Upper lobe of left lung (tissue), 6 donors: ENCODE measurements around the gene TSSK1B. TPM values are rescaled to one million over a fixed set of nuclear protein-coding genes. Genes with fewer than 3 reads are reported as not detected.

Source experiments
- ATAC-seq, 2 donors: fragments of 200-7000 bp; cut with Tn5 transposase; one replicate each; pipeline ENCODE4 v1.9.1; 2022; ENCODE audit warnings: mild to moderate bottlenecking in 2 of 2, moderate library complexity in 2 of 2; ENCODE audit not compliant: low FRiP score in 2 of 2
- DNase-seq, 2 donors: peaks; one replicate each; pipeline ENCODE4 v3.0.0-alpha.2; 2019 to 2020
- H3K27ac ChIP-seq, 4 donors: fragments of 200-600 bp; sonication (generic); one replicate each; pipeline ENCODE4 v1.5.1; 2016 to 2019
- H3K27me3 ChIP-seq, 4 donors: fragments of 200-600 bp; sonication (generic); one replicate each; pipeline ENCODE4 v1.5.1; 2017 to 2019
- H3K36me3 ChIP-seq, 4 donors: fragments of 200-600 bp; sonication (generic); one replicate each; pipeline ENCODE4 v1.5.1; 2016 to 2019
- H3K4me1 ChIP-seq, 4 donors: fragments of 200-600 bp; sonication (generic); one replicate each; pipeline ENCODE4 v1.5.1; 2018 to 2019
- H3K4me3 ChIP-seq, 4 donors: fragments of 200-600 bp; sonication (generic); one replicate each; pipeline ENCODE4 v1.5.1; 2017 to 2019; ENCODE audit warnings: mild to moderate bottlenecking in 2 of 4, moderate library complexity in 1 of 4
- H3K9me3 ChIP-seq, 4 donors: fragments of 200-600 bp; sonication (generic); one replicate each; pipeline ENCODE4 v1.5.1; 2018 to 2019
- EP300 ChIP-seq, 4 donors: sonication (generic); formaldehyde crosslinking; IDR thresholded peaks; one replicate each; pipeline ENCODE4 v1.5.1; 2017; ENCODE audit warnings: antibody characterized with exemption in 4 of 4, control low read depth in 2 of 4
- POLR2A ChIP-seq, 4 donors: fragments of 450-650 bp; IDR thresholded peaks; one replicate each; pipeline ENCODE4 v1.5.1; 2016 to 2017; ENCODE audit warnings: antibody characterized with exemption in 4 of 4, mild to moderate bottlenecking in 2 of 4
- POLR2AphosphoS5 ChIP-seq, 2 donors: sonication (generic); formaldehyde crosslinking; IDR thresholded peaks; one replicate each; pipeline ENCODE4 v1.5.1; 2017; ENCODE audit warnings: antibody characterized with exemption in 2 of 2
- WGBS, 2 donors: methylation state at CpG; one replicate each; pipeline ENCODE4 v1.1.5; 2017 to 2018; 5-methylcytosine and 5-hydroxymethylcytosine counted together
- total RNA-seq, 6 donors: library from RNA; depleted of rRNA in 4 of 6; stranded (reverse); fragments of >200 nt in 4 of 6; gene quantifications; one replicate each; pipeline versions ENCODE4 v1.1.0 to v1.2.1, GENCODE V29; 2016 to 2021
- TF ChIP-seq, protein P1 (sequence below), 6 experiments: fragments of 450-650 bp in 4 of 6; fragments of 200-600 bp in 2 of 6; sonication (generic) in 2 of 6; IDR thresholded peaks; one replicate each; pipeline ENCODE4 v1.5.1; 2016 to 2019; ENCODE audit warnings: antibody characterized with exemption in 6 of 6
- donor health status: DM: no; HTN: no; CAD: no; lungs with moderate emphysema.
- donor health status: DM: no; HTN: yes; CAD: no; lungs with severe emphysema.

The TSSK1B gene
- total RNA-seq, 6 donors from 2014 or later, result 0.09 to 0.30 (median 0.15) TPM; not detected in 3

GRCh38 chr5:113452941-113453340, 18.2 kb upstream of the TSSK1B start:
- DNase-seq, result no peak
- WGBS, 2 donors, result 85 to 91% methylated on average over 6 of the region's 6 CpGs
- no peak for ATAC-seq

GRCh38 chr5:113451797-113452196, 17.0 kb upstream of the TSSK1B start:
- DNase-seq (no peak), ATAC-seq (no peak)
- WGBS, 2 donors, result 74 to 92% methylated on average over 2 of the region's 2 CpGs
- H3K4me3 ChIP-seq, result no peak overlapping the region
- H3K4me1 ChIP-seq, result no peaks in the 10 kb centered on the region
- no peak overlapping the region for H3K27ac ChIP-seq
- no peaks in the 10 kb centered on the region for H3K36me3 ChIP-seq
- TF ChIP-seq, protein P1, sequence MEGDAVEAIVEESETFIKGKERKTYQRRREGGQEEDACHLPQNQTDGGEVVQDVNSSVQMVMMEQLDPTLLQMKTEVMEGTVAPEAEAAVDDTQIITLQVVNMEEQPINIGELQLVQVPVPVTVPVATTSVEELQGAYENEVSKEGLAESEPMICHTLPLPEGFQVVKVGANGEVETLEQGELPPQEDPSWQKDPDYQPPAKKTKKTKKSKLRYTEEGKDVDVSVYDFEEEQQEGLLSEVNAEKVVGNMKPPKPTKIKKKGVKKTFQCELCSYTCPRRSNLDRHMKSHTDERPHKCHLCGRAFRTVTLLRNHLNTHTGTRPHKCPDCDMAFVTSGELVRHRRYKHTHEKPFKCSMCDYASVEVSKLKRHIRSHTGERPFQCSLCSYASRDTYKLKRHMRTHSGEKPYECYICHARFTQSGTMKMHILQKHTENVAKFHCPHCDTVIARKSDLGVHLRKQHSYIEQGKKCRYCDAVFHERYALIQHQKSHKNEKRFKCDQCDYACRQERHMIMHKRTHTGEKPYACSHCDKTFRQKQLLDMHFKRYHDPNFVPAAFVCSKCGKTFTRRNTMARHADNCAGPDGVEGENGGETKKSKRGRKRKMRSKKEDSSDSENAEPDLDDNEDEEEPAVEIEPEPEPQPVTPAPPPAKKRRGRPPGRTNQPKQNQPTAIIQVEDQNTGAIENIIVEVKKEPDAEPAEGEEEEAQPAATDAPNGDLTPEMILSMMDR (IDR thresholded peaks at IDR 0.05), result no peak
- TF ChIP-seq POLR2AphosphoS5 (IDR thresholded peaks at IDR 0.05) (no peak), EP300 (IDR thresholded peaks at IDR 0.05) (no peak), POLR2A (IDR thresholded peaks at IDR 0.05) (no peak)
- H3K9me3 ChIP-seq, result no peaks in the 10 kb centered on the region
- H3K27me3 ChIP-seq, result no peaks in the 10 kb centered on the region

More at GRCh38 chr5:113452941-113453340, 18.2 kb upstream of the TSSK1B start:
- no peaks in the 10 kb centered on the region for H3K27me3 ChIP-seq
- TF ChIP-seq POLR2A (IDR thresholded peaks at IDR 0.05) (no peak), EP300 (IDR thresholded peaks at IDR 0.05) (no peak), POLR2AphosphoS5 (IDR thresholded peaks at IDR 0.05) (no peak)
- TF ChIP-seq, protein P1 (IDR thresholded peaks at IDR 0.05), result no peak
- no peaks in the 10 kb centered on the region for H3K4me1 ChIP-seq
- H3K9me3 ChIP-seq, result no peaks in the 10 kb centered on the region
- no peaks in the 10 kb centered on the region for H3K36me3 ChIP-seq
- H3K27ac ChIP-seq, result no peak overlapping the region
- H3K4me3 ChIP-seq, result no peak overlapping the region

DNA sequence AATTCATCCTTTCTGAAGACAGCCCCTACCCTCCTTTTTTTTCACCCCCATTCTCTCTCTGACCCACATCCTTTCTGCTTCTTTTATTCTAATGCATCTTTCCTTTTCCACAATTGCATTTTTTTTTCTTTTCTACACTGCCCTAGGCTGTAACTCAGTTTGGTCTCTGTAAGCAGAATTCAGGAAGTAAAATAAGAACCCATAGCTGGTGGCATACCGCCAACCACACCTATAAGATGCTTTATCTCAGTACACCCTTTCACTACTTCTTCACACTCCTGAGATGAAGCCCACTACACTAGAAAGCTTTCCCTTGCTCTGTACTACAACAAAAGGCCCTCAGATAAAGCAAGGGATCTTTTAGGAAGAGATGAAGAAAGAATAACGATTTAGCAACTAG, 16.1 kb upstream of the TSSK1B start:
- Histone ChIP-seq H3K4me1 (no peaks in the 10 kb centered on the region), H3K4me3 (no peak overlapping the region), H3K9me3 (peaks cover 0 to under 1% (median 0%) of the 10 kb centered on the region in 4 donors), H3K36me3 (no peaks in the 10 kb centered on the region), H3K27me3 (no peaks in the 10 kb centered on the region), H3K27ac (no peak overlapping the region)
- no peak for TF ChIP-seq EP300 (IDR thresholded peaks at IDR 0.05)
- TF ChIP-seq, protein P1 (IDR thresholded peaks at IDR 0.05), result no peak
- TF ChIP-seq POLR2A (IDR thresholded peaks at IDR 0.05), result no peak
- no peak for TF ChIP-seq POLR2AphosphoS5 (IDR thresholded peaks at IDR 0.05)
- ATAC-seq (no peak), DNase-seq (no peak)
- 30 to 31% methylated on average over 2 of the region's 2 CpGs for WGBS, 2 donors

- DNase-seq, result no peak
- Histone ChIP-seq H3K4me3 (no peak overlapping the region), H3K4me1 (no peaks in the 10 kb centered on the region), H3K27me3 (no peaks in the 10 kb centered on the region), H3K36me3 (no peaks in the 10 kb centered on the region), H3K27ac (no peak overlapping the region), H3K9me3 (peaks cover 0 to 5% (median 2%) of the 10 kb centered on the region in 4 donors)
- TF ChIP-seq EP300 (IDR thresholded peaks at IDR 0.05), result no peak
- ATAC-seq, result no peak
- 72 to 76% methylated on average over 2 of the region's 2 CpGs for WGBS, 2 donors
These were observed 15.7 kb upstream of the TSSK1B start for GRCh38 chr5:113450462-113450861.

DNA sequence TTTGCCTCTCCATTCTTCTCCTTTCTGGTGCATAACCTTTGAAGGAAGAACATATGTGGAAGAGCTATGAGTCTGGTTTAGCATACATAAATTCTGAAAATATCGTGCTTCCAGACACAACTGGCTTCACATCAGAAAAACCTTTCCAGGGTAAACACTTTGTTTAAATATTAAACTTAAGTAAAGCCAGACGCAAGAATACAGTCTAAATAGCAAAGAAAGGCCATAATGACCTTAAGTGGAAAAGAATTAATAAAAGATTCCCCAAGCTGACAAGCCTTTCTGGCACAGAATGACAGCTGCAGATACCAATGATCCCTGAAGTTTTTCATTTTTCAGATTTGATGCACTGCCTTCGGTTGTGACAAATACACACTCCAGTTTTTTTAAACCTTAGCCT, 13.5 kb upstream of the TSSK1B start:
- Histone ChIP-seq H3K36me3 (no peaks in the 10 kb centered on the region), H3K4me3 (no peak overlapping the region), H3K4me1 (no peaks in the 10 kb centered on the region), H3K27ac (no peak overlapping the region), H3K27me3 (no peaks in the 10 kb centered on the region), H3K9me3 (peaks cover 0 to 5% (median 2%) of the 10 kb centered on the region in 4 donors)
- no peak for ATAC-seq
- no peak for DNase-seq
- TF ChIP-seq POLR2A (IDR thresholded peaks at IDR 0.05) (no peak), POLR2AphosphoS5 (IDR thresholded peaks at IDR 0.05) (no peak), EP300 (IDR thresholded peaks at IDR 0.05) (no peak)
- TF ChIP-seq, protein P1 (IDR thresholded peaks at IDR 0.05), result no peak
- WGBS, 2 donors, result 63 to 68% methylated on average over 3 of the region's 3 CpGs
